SKM-1 (cell line): ENCODE measurements around the gene TSPAN32.
"Not testable (repeated sequence)": the region's sequence is repeated elsewhere in the genome, so short reads cannot be mapped to it uniquely, and the experiment has no call there.

Experiments used
- DNase-seq: peaks from one replicate; lab custom pipeline; 2025; ENCODE audit not compliant: unreplicated experiment; lab: John Stamatoyannopoulos, UW

Gene TSPAN32

DNA sequence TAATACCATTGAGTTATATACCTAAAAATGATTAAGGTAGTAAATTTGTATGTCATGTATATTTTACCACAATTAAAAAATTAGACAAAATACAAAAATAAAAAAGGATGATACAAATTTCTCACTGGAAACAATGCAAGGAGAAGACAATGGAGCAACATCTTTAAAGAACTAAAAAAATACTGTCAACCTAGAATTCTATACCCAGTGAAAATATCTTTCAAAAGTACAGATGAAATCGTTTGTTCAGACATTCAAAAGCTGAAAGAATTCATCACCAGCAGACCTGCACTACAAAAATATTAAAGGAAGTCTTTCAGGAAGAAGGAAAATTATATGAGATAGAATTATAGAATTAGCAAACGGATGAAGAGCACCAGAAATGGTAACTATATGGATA, 21.6 kb upstream of the TSPAN32 start:
- no peak for DNase-seq

DNA sequence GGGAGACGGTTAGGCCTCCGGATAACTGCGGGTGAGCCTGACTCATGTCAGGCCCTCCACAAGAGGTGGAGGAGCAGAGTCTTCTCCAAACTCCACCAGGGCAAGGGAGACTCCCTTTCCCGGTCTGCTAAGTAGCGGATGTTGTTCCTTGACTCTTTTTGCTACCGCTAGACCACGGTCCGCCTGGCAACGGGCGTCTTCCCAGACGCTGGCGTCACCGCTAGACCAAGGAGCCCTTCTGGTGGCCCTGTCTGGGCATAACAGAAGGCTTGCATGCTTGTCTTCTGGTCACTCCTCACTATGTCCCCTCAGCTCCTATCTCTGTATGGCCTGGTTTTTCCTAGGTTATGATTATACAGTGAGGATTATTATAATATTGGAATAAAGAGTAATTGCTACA, 15.5 kb upstream of the TSPAN32 start:
- DNase-seq: not testable (repeated sequence)

GRCh38 chr11:2287091-2287490, 14.7 kb upstream of the TSPAN32 start:
- no peak for DNase-seq

DNA sequence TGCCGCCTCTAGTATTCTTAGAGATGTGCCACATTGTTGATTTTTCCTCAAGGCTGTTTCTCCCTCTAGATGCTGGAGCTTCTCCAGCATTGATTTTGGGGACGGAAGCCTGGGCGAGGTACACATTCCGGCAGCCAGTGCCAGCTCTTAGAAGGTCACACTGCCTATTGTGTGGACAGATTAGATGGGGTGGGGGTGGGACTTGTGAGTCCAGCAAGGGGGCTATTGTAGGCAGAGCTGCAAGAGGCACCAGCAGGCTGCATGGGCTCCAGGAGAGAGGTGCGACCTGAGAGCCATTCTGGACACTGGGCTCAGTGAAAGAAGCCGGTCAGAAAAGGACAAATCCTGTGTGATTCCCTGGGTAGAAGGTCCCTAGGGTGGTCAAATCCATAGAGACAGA, 12.5 kb upstream of the TSPAN32 start:
- DNase-seq: no peak

GRCh38 chr11:2289859-2290258, 12.0 kb upstream of the TSPAN32 start:
- DNase-seq: no peak

- no peak for DNase-seq
Measured at GRCh38 chr11:2290351-2290841, 11.4 kb upstream of the TSPAN32 start.

- no peak for DNase-seq
Measured at GRCh38 chr11:2293531-2293971, 8.3 kb upstream of the TSPAN32 start.

DNA sequence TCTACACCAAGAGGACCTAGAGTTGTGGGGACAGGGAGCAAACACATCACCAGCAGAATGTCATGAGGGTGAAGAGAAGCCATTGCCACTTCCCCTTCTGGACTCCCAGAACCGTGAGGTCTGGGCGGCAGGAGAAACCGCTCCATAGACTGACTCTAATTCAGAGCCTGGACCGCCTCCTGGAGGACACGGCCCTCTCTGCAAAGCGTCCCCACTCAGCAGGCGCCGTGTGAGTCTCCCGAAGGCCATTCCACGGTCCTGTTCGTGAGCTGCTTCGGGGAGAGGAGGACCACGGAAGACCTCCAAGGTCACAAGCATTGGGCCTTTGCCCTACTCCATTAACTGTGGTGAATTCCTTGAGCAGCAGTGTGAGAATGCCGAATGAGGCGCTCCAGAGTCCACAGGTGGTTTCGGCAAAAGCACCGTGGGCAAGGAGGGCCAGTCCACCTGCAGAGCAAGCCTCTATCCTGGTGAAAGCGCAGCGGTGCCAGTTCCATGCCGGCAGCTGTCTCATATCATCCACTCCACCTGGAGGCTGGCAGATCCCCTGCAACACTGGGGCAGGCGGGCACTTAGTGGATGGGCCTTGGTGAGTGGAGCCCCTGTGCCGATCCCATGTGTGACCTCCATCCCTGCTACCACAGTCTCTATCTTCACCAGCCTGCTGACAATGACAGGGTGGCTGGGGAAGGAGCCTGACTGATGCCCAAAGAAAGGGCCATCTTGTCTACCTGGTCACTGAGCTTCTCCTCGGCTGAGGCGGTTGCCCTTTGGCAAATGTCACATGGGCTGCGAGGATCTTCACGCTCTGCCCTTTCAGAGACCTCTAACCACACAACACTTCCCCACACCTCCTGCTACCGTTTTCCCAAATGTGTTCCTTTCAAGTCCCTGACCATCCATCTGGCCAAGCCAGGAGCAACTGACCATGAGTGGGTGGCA, 7.6 kb upstream of the TSPAN32 start:
- DNase-seq: no peak

DNA sequence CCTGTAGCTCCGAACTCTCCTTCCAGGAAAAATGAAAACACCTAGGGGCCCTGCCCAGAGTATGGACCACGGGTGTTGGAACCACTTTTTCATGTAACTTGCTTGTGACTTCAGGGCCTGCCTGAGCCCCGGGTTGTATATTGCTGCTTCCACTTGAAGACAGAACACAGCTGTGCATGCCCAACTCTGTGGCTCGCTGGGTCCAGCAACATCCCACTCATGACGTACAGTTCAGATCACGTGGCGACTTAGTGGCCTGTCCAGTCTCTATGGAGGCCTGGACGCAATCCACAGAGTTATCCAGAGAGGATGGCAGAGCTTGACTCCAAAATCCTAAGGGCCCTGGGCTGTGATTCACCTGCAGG, 6.9 kb upstream of the TSPAN32 start:
- no peak for DNase-seq

DNA sequence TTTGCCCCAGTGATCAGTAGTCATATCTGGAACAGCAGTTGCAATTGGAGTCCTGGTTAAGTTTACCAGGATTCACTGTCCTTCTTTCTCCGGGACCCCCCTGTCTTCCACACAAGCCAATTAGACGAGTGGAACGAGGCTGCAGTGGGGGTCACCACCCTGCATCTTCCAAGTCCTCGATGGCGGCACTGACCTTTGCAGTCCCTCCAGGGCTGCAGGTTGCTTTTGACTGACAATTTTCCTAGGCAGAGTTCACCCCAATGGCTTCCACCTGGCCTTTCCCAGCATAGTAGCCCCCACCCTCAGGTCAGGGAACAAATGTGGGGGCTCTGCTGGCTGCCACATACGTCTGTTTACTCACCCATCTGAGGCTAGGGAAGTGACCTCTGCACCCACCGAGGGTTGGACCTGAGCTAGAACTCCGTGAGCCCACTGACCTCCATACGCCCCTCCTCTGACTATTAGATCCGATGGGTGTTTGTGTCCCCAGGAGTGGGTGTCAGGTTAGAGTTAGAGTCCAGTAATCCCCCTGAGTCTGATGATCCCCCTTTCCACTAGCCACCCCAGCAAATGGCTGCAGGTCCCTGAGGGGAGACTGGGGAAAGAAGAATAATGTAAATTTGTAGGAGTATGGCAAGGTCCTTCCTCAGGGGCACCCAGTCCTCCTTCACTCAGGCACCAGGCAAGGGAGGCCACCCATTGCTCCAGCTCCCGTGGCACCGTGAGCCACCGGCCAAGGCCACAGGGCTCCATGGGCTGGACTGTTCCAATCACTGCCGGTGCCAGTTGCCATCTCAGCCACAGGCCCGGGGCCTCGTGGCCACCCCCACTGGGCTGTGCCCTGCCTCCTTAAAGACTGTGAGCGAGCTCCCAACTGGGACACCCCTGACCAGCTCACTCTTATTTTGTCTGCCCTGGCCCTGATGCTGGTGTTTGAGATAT, 5.6 kb upstream of the TSPAN32 start:
- no peak for DNase-seq

GRCh38 chr11:2296913-2297622, 4.7 kb upstream of the TSPAN32 start:
- no peak for DNase-seq

DNA sequence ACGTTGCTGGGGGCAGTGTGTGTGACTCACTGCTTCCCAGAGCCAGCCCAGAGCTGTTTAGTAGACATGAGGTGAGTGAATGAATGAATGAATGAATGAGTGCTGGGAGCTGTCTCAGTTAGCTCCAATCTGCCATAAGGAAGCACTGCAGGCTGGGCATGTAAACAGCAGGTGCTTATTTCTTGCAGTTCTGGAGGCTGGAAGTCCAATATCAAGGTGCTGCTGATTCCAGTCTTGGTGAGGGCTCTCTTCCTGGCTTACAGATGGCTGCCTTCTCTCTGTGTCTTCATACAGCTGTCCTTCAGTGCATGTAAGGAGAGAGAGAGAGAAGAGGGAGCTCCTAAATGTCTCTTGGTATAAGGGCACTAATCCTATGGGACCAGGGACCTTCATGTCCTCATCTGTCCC, 4.2 kb upstream of the TSPAN32 start:
- no peak for DNase-seq

GRCh38 chr11:2298131-2298794, 3.5 kb upstream of the TSPAN32 start:
- no peak for DNase-seq

DNA sequence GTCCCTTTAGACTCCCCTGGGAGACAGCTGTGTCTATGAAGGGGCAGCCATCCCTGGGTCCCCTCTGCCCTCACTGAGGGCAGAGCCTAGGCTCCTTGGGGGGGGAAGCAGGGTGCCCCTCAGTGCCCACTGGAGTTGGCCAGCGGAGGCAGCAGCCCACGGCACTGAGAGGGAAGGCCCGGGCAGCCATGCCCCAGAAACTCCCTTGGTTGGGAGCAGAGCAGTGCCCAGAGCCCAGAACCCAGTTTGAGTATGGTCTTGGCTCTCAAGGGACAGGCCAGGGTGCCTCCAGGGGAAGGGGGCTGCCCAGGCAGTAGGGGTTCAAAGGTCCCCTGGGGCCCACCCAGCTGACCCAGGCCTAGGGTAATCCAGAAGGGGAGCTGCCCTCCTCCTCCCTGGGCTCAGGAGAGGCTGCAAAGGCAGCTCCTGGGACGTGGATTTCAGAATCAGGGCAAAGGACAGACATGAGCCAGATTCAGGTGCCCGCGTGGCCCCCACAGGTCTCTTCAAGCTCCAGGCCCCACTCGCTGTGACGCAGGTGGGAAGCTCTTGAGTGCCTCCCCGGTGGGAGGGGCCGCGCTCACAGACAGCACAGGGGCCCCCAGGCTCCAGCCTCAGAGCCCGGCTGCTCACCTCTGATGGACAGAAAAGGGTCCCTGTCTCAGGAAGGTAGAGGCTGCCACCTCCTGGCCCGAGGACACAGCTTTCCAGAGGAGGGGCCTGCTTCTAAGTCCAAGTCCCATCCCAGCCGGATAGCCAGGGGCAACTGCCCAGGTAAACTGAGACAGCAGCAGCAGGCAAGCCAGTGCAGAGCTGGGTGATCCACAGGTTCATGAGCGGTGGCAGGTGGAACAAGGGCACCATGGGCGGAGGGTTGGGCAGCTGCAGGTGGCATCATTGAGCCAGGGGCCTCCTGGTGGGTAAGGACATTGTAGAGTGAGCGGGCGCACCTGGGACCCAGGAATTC, 2.7 kb upstream of the TSPAN32 start:
- DNase-seq: no peak

DNA sequence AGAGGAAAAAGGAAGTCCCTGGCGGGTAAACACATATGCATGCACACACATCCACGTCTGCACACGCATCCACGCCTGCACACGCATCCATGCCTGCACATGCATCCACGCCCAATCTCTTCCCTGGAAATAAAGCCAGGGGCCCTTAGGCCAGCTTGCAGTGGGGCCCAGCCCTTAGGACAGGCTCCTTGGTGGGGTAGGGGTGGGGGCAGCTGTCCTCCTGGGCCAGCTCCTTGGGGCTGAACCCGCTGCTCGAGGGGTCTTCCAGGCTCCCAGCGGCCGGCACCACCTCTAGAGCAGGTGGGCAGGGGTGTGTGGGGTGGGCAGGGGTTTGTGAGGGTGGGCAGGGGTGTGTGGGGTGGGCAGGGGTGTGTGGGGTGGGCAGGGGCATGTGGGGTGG, 2.0 kb upstream of the TSPAN32 start:
- no peak for DNase-seq

- DNase-seq: no peak
Measured at GRCh38 chr11:2300290-2300935, 1.4 kb upstream of the TSPAN32 start.

- DNase-seq: peak; percentile 7
Measured at GRCh38 chr11:2300936-2301630, 730 bp upstream of the TSPAN32 start.

DNA sequence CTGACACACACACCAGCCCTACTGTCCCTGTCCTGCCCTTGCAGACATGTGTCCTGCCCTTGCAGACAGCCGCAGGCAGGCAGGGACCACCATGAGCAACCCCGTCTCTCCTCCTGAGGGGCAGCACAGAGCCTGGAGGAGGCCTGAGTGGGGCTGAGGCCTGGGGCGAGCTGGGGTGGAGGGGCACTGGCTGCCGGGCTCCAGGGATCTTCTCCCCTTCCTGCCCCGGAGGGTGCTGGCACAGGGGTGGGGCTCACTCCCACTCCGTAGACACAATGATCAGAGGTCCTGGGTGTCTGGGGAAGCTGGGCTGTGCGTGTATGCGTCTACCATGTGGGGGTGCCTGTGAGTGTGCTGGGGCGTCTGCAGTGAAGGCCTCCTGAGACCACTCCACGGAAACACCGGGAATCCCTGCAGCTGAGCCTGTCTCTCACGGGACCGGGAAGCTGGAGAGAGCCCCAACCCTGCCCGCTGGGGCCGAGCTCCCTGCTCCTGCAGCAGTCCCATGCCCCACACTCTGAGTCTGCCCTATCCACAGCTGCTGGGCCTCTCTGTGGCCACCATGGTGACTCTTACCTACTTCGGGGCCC, 588 bp downstream of the TSPAN32 start:
- DNase-seq: no peak
